HG03575 (cell line): ENCODE results near the gene ZMYND15.
"Not testable (repeated sequence)": the region's sequence is repeated elsewhere in the genome, so short reads cannot be mapped to it uniquely, and the experiment has no call there.

Experiments
- ATAC-seq: cut with Tn5 transposase; IDR thresholded peaks from one replicate; pipeline ENCODE4 v1.9.1; 2021; ENCODE audit not compliant: unreplicated experiment, insufficient number of reproducible peaks, low FRiP score; ENCODE audit errors: extremely low read depth

Gene ZMYND15, protein sequence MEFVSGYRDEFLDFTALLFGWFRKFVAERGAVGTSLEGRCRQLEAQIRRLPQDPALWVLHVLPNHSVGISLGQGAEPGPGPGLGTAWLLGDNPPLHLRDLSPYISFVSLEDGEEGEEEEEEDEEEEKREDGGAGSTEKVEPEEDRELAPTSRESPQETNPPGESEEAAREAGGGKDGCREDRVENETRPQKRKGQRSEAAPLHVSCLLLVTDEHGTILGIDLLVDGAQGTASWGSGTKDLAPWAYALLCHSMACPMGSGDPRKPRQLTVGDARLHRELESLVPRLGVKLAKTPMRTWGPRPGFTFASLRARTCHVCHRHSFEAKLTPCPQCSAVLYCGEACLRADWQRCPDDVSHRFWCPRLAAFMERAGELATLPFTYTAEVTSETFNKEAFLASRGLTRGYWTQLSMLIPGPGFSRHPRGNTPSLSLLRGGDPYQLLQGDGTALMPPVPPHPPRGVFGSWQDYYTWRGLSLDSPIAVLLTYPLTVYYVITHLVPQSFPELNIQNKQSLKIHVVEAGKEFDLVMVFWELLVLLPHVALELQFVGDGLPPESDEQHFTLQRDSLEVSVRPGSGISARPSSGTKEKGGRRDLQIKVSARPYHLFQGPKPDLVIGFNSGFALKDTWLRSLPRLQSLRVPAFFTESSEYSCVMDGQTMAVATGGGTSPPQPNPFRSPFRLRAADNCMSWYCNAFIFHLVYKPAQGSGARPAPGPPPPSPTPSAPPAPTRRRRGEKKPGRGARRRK

GRCh38 chr17:4739122-4740024 lies at the start of gene ZMYND15, which contains the start of gene CXCL16:
Gene ZMYND15 (plus strand): TSS chr17:4739833. CDS start chr17:4740549, 716 bp downstream.
Gene CXCL16 (minus strand): TSS chr17:4739928. CDS start chr17:4739339, 589 bp downstream.
- no peak for ATAC-seq

GRCh38 chr17:4689872-4690271 lies 49.8 kb upstream of the ZMYND15 start:
- not testable (repeated sequence) for ATAC-seq

- ATAC-seq, result no peak
These were observed 48.9 kb upstream of the ZMYND15 start for GRCh38 chr17:4690745-4691144.

- ATAC-seq, result no peak
These were observed 47.9 kb upstream of the ZMYND15 start for GRCh38 chr17:4691686-4692085.

GRCh38 chr17:4693416-4693815 lies 46.2 kb upstream of the ZMYND15 start:
- ATAC-seq, result no peak

- no peak for ATAC-seq
These were observed 43.2 kb upstream of the ZMYND15 start for GRCh38 chr17:4696437-4696805.

- not testable (repeated sequence) for ATAC-seq
These were observed 40.1 kb upstream of the ZMYND15 start for GRCh38 chr17:4699401-4700056.

GRCh38 chr17:4701116-4701515 lies 38.5 kb upstream of the ZMYND15 start:
- ATAC-seq, result no peak

GRCh38 chr17:4703330-4703691 lies 36.3 kb upstream of the ZMYND15 start:
- no peak for ATAC-seq

DNA sequence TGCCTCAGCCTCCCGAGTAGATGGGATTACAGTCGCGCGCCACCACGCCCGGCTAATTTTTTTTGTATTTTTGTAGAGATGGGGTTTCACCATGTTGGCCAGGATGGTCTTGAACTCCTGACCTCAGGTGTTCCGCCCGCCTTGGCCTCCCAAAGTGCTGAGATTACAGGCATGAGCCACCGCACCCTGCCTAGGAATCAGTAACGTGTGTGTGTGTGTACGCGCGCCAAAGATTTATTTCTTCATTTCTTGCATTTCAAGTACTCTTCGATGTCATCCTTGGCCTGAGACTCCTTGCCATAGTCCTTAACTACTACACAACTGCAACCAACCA lies 35.1 kb upstream of the ZMYND15 start:
- ATAC-seq, result not testable (repeated sequence)

- no peak for ATAC-seq
These were observed 34.6 kb upstream of the ZMYND15 start for GRCh38 chr17:4704991-4705390.

GRCh38 chr17:4706121-4706520 lies 33.5 kb upstream of the ZMYND15 start:
- no peak for ATAC-seq

- no peak for ATAC-seq
These were observed 31.2 kb upstream of the ZMYND15 start for GRCh38 chr17:4708436-4708835.

- no peak for ATAC-seq
These were observed 29.6 kb upstream of the ZMYND15 start, which contains the start of gene ARRB2 for GRCh38 chr17:4709794-4710692. Gene ARRB2 (plus strand): TSS chr17:4710632. CDS start chr17:4710722, 90 bp downstream.

GRCh38 chr17:4710693-4711634 lies 28.7 kb upstream of the ZMYND15 start:
- ATAC-seq, result no peak

GRCh38 chr17:4711661-4712181 lies 27.9 kb upstream of the ZMYND15 start:
- ATAC-seq, result no peak

GRCh38 chr17:4712526-4712925 lies 27.1 kb upstream of the ZMYND15 start:
- ATAC-seq, result no peak
